Measurements from ENCODE around the gene NES. TPM values are rescaled to one million over a fixed set of nuclear protein-coding genes. Genes with fewer than 3 reads are reported as not detected.
A peak's percentile ranks its signal among the peaks of the same experiment; 100 is the strongest.

NES gene
- total RNA-seq, 2 donors from 2014 or later = not detected

- Mint-ChIP-seq H3K4me1 (ENCODE audit: low read depth in 2 of 2) (peaks cover 0 to 3% of the 10 kb centered on the region in 2 donors), H3K36me3 (no peaks in the 10 kb centered on the region), H3K27ac (no peak overlapping the region), H3K4me3 (no peak overlapping the region), H3K9me3 (no peaks in the 10 kb centered on the region), H3K27me3 (peaks cover 21 to 27% of the 10 kb centered on the region in 2 donors)
- ATAC-seq (no peak), DNase-seq (ENCODE audit: low spot score) (no peak)
These were observed 8.2 kb downstream of the NES start for GRCh38 chr1:156668801-156669637.

- Mint-ChIP-seq H3K4me1 (ENCODE audit: low read depth in 2 of 2) (peaks cover 0 to 3% of the 10 kb centered on the region in 2 donors), H3K27ac (no peak overlapping the region), H3K27me3 (peaks cover 18% of the 10 kb centered on the region in 2 donors), H3K36me3 (no peaks in the 10 kb centered on the region), H3K9me3 (no peaks in the 10 kb centered on the region), H3K4me3 (no peak overlapping the region)
- DNase-seq (ENCODE audit: low spot score) (no peak), ATAC-seq (no peak)
These were observed 9.1 kb downstream of the NES start for GRCh38 chr1:156667968-156668709.

- no peak for ATAC-seq
- Mint-ChIP-seq H3K4me3 (no peak overlapping the region), H3K27me3 (peaks cover 17 to 18% of the 10 kb centered on the region in 2 donors), H3K27ac (no peak overlapping the region), H3K36me3 (no peaks in the 10 kb centered on the region), H3K9me3 (no peaks in the 10 kb centered on the region), H3K4me1 (ENCODE audit: low read depth in 2 of 2) (peaks cover 0 to 6% of the 10 kb centered on the region in 2 donors)
- no peak for DNase-seq (ENCODE audit: low spot score)
These were observed 9.6 kb downstream of the NES start for GRCh38 chr1:156667610-156667967.

GRCh38 chr1:156666862-156667609 is 10.2 kb downstream of the NES start:
- H3K36me3 Mint-ChIP-seq = no peaks in the 10 kb centered on the region
- no peak overlapping the region for H3K4me3 Mint-ChIP-seq
- peaks cover 4 to 10% of the 10 kb centered on the region in 2 donors for H3K4me1 Mint-ChIP-seq (ENCODE audit: low read depth in 2 of 2)
- no peak for ATAC-seq
- H3K27ac Mint-ChIP-seq = no peak overlapping the region
- no peak for DNase-seq (ENCODE audit: low spot score)
- peaks cover 11 to 12% of the 10 kb centered on the region in 2 donors for H3K27me3 Mint-ChIP-seq
- no peaks in the 10 kb centered on the region for H3K9me3 Mint-ChIP-seq

GRCh38 chr1:156665539-156665938 is 11.7 kb downstream of the NES start:
- Mint-ChIP-seq H3K9me3 (no peaks in the 10 kb centered on the region), H3K4me3 (no peak overlapping the region), H3K27me3 (peaks cover 0 to 3% of the 10 kb centered on the region in 2 donors), H3K27ac (peak overlapping the region in 1 of 2 donors; percentile 68), H3K4me1 (ENCODE audit: low read depth in 2 of 2) (peaks cover 16 to 21% of the 10 kb centered on the region in 2 donors), H3K36me3 (no peaks in the 10 kb centered on the region)
- DNase-seq (ENCODE audit: low spot score) (no peak), ATAC-seq (no peak)

GRCh38 chr1:156664767-156665411 is 12.3 kb downstream of the NES start:
- Mint-ChIP-seq H3K4me3 (no peak overlapping the region), H3K4me1 (ENCODE audit: low read depth in 2 of 2) (peaks cover 23 to 28% of the 10 kb centered on the region in 2 donors), H3K27me3 (peaks cover 0 to 3% of the 10 kb centered on the region in 2 donors), H3K9me3 (no peaks in the 10 kb centered on the region), H3K36me3 (no peaks in the 10 kb centered on the region), H3K27ac (no peak overlapping the region)
- no peak for DNase-seq (ENCODE audit: low spot score)
- ATAC-seq = no peak

GRCh38 chr1:156664046-156664766 is 13.0 kb downstream of the NES start:
- H3K27ac Mint-ChIP-seq = peak overlapping the region in 1 of 2 donors; percentile 38
- H3K36me3 Mint-ChIP-seq = no peaks in the 10 kb centered on the region
- H3K9me3 Mint-ChIP-seq = no peaks in the 10 kb centered on the region
- peaks cover 29 to 35% of the 10 kb centered on the region in 2 donors for H3K4me1 Mint-ChIP-seq (ENCODE audit: low read depth in 2 of 2)
- ATAC-seq = no peak
- H3K27me3 Mint-ChIP-seq = no peaks in the 10 kb centered on the region
- DNase-seq (ENCODE audit: low spot score) = no peak
- no peak overlapping the region for H3K4me3 Mint-ChIP-seq

GRCh38 chr1:156663178-156663577 is 14.0 kb downstream of the NES start:
- peaks cover 40 to 43% of the 10 kb centered on the region in 2 donors for H3K4me1 Mint-ChIP-seq (ENCODE audit: low read depth in 2 of 2)
- ATAC-seq (no peak), DNase-seq (ENCODE audit: low spot score) (no peak)
- H3K36me3 Mint-ChIP-seq = no peaks in the 10 kb centered on the region
- H3K27me3 Mint-ChIP-seq = no peaks in the 10 kb centered on the region
- no peak overlapping the region for H3K4me3 Mint-ChIP-seq
- H3K9me3 Mint-ChIP-seq = no peaks in the 10 kb centered on the region
- H3K27ac Mint-ChIP-seq = peak overlapping the region; percentile 38 to 98

- no peak overlapping the region for H3K4me3 Mint-ChIP-seq
- no peaks in the 10 kb centered on the region for H3K9me3 Mint-ChIP-seq
- DNase-seq (ENCODE audit: low spot score) (no peak), ATAC-seq (no peak)
- peak overlapping the region; percentile 38 to 98 for H3K27ac Mint-ChIP-seq
- peaks cover 44 to 47% of the 10 kb centered on the region in 2 donors for H3K4me1 Mint-ChIP-seq (ENCODE audit: low read depth in 2 of 2)
- no peaks in the 10 kb centered on the region for H3K36me3 Mint-ChIP-seq
- H3K27me3 Mint-ChIP-seq = no peaks in the 10 kb centered on the region
These were observed 14.5 kb downstream of the NES start for GRCh38 chr1:156662800-156663055.

GRCh38 chr1:156662005-156662799 is 15.0 kb downstream of the NES start:
- peak overlapping the region; percentile 38 to 98 for H3K27ac Mint-ChIP-seq
- H3K4me1 Mint-ChIP-seq (ENCODE audit: low read depth in 2 of 2) = peaks cover 50 to 53% of the 10 kb centered on the region in 2 donors
- H3K4me3 Mint-ChIP-seq = peak overlapping the region; percentile 5
- no peaks in the 10 kb centered on the region for H3K9me3 Mint-ChIP-seq
- H3K36me3 Mint-ChIP-seq = no peaks in the 10 kb centered on the region
- no peak for DNase-seq (ENCODE audit: low spot score)
- no peak for ATAC-seq
- H3K27me3 Mint-ChIP-seq = peaks cover 0 to under 1% of the 10 kb centered on the region in 2 donors

- DNase-seq (ENCODE audit: low spot score) = no peak
- ATAC-seq = peak; percentile 10 to 46
- H3K27me3 Mint-ChIP-seq = peaks cover 3 to 6% of the 10 kb centered on the region in 2 donors
- peaks cover 56 to 60% of the 10 kb centered on the region in 2 donors for H3K4me1 Mint-ChIP-seq (ENCODE audit: low read depth in 2 of 2)
- peak overlapping the region; percentile 96 to 98 for H3K27ac Mint-ChIP-seq
- H3K4me3 Mint-ChIP-seq = peak overlapping the region; percentile 84
- no peaks in the 10 kb centered on the region for H3K9me3 Mint-ChIP-seq
- no peaks in the 10 kb centered on the region for H3K36me3 Mint-ChIP-seq
These were observed 16.5 kb downstream of the NES start for GRCh38 chr1:156660752-156661112.

- peaks cover 9 to 12% of the 10 kb centered on the region in 2 donors for H3K27me3 Mint-ChIP-seq
- peak; percentile 97 for DNase-seq (ENCODE audit: low spot score)
- peak; percentile 90 to 92 for ATAC-seq
- peaks cover 56 to 62% of the 10 kb centered on the region in 2 donors for H3K4me1 Mint-ChIP-seq (ENCODE audit: low read depth in 2 of 2)
- no peaks in the 10 kb centered on the region for H3K36me3 Mint-ChIP-seq
- H3K9me3 Mint-ChIP-seq = no peaks in the 10 kb centered on the region
- H3K27ac Mint-ChIP-seq = peak overlapping the region; percentile 96 to 98
- H3K4me3 Mint-ChIP-seq = peak overlapping the region; percentile 84
These were observed 17.0 kb downstream of the NES start for GRCh38 chr1:156659988-156660751.
